CD8-positive, alpha-beta memory T cell (primary cell): ENCODE measurements around the gene B3GALNT2. TPM values are rescaled to one million over a fixed set of nuclear protein-coding genes. Genes with fewer than 3 reads are reported as not detected.
A peak's percentile ranks its signal among the peaks of the same experiment; 100 is the strongest.
"Not testable (repeated sequence)": the region's sequence is repeated elsewhere in the genome, so short reads cannot be mapped to it uniquely, and the experiment has no call there.

ENCODE experiments used
- CTCF ChIA-PET: fragments of 350-600 bp; sonication (Branson Sonifier 250); formaldehyde crosslinking; loops from one replicate; lab custom pipeline; 2021; ENCODE audit warnings: antibody characterized with exemption; lab: Charles Lee
- POLR2A ChIA-PET: fragments of 350-600 bp; sonication (Branson Sonifier 250); formaldehyde crosslinking; loops from one replicate; lab custom pipeline; 2021; ENCODE audit warnings: antibody characterized with exemption; lab: Charles Lee
- DNase-seq, 5 donors: peaks; one replicate each; pipeline versions ENCODE4 v3.0.0 to v3.0.0-alpha.2; 2020 to 2022; ENCODE audit warnings: mixed read lengths in 1 of 5
- H3K27ac ChIP-seq: one replicate; pipeline ENCODE4 v1.7.0; 2013; ENCODE audit warnings: low read depth, mild to moderate bottlenecking, low read length, moderate library complexity
- H3K27me3 ChIP-seq: 2 replicates; pipeline ENCODE4 v1.7.0; 2013; ENCODE audit warnings: low read length, mild to moderate bottlenecking; ENCODE audit not compliant: insufficient read depth, poor library complexity, severe bottlenecking
- H3K36me3 ChIP-seq: 2 replicates; pipeline ENCODE4 v1.7.0; 2013; ENCODE audit warnings: mild to moderate bottlenecking, low read length, moderate library complexity; ENCODE audit not compliant: insufficient read depth
- H3K4me1 ChIP-seq: 2 replicates; pipeline ENCODE4 v1.7.0; 2013; ENCODE audit warnings: mild to moderate bottlenecking, low read length, moderate library complexity; ENCODE audit not compliant: insufficient read depth
- H3K4me3 ChIP-seq: 2 replicates; pipeline ENCODE4 v1.7.0; 2013; ENCODE audit warnings: mild to moderate bottlenecking, low read length
- H3K9me3 ChIP-seq: 2 replicates; pipeline ENCODE4 v1.7.0; 2013; ENCODE audit warnings: mild to moderate bottlenecking, low read length
- H3K27ac Mint-ChIP-seq, 8 donors: one replicate each; pipeline ENCODE4 v1.8.0; 2020 to 2021; ENCODE audit warnings: mixed read lengths in 8 of 8, mild to moderate bottlenecking in 6 of 8, inconsistent platforms in 3 of 8, moderate library complexity in 3 of 8
- H3K27me3 Mint-ChIP-seq, 2 donors: one replicate each; pipeline ENCODE4 v1.8.0; 2020 to 2021; ENCODE audit warnings: mixed read lengths in 2 of 2, mild to moderate bottlenecking in 1 of 2, moderate library complexity in 1 of 2
- H3K36me3 Mint-ChIP-seq, 3 donors: one replicate each; pipeline ENCODE4 v1.8.0; 2020 to 2021; ENCODE audit warnings: mixed read lengths in 3 of 3, inconsistent platforms in 1 of 3, mild to moderate bottlenecking in 1 of 3
- H3K4me1 Mint-ChIP-seq, 3 donors: one replicate each; pipeline ENCODE4 v1.8.0; 2020 to 2021; ENCODE audit warnings: mixed read lengths in 3 of 3, inconsistent platforms in 1 of 3, mild to moderate bottlenecking in 1 of 3
- H3K4me3 Mint-ChIP-seq, 7 donors: one replicate each; pipeline ENCODE4 v1.8.0; 2020 to 2021; ENCODE audit warnings: mixed read lengths in 7 of 7, mild to moderate bottlenecking in 6 of 7, moderate library complexity in 4 of 7, inconsistent platforms in 2 of 7
- H3K9me3 Mint-ChIP-seq, 5 donors: one replicate each; pipeline ENCODE4 v1.8.0; 2020 to 2022; ENCODE audit warnings: mixed read lengths in 5 of 5, mild to moderate bottlenecking in 3 of 5, moderate library complexity in 2 of 5, inconsistent platforms in 1 of 5
- polyA plus RNA-seq: library from polyadenylated mRNA; unstranded; fragments of 300-500 nt; fragmentation: Illumina TruSeq; gene quantifications from one replicate; pipeline ENCODE4 v1.2.3, GENCODE V29; 2021
- total RNA-seq, 2 experiments: library from RNA; stranded (reverse); gene quantifications; one replicate each; pipeline ENCODE4 v1.2.3, GENCODE V29; 2021

B3GALNT2 gene
- 10 to 100 TPM; 14.4 to 15.6 TPM for total RNA-seq
- 5.0 TPM for polyA plus RNA-seq

GRCh38 chr1:235504122-235504493 lies at the start of gene B3GALNT2:
TSS of gene B3GALNT2 (minus strand) at chr1:235504452. CDS start at chr1:235504252, 200 bp downstream.
- no peaks in the 10 kb centered on the region for H3K9me3 ChIP-seq
- ChIA-PET POLR2A (interaction anchor here (0.6 to 1.9 kb wide), 4 partner anchors 137 to 893 kb away, joined by 3 to 6 read pairs (median 4); no protein-coding TSS in a partner anchor), CTCF (interaction anchor here (0.6 to 3.1 kb wide), 24 partner anchors 10 to 498 kb away, joined by 3 to 19 read pairs (median 3); no protein-coding TSS in a partner anchor)
- no peaks in the 10 kb centered on the region for H3K27me3 ChIP-seq
- Mint-ChIP-seq H3K4me3 (peak within 1 kb of the TSS; percentile 78 to 98 (median 96)), H3K9me3 (no peaks in the 10 kb centered on the region), H3K27ac (peak within 1 kb of the TSS; percentile 93 to 99 (median 98)), H3K36me3 (peaks cover 0 to 12% (median 0%) of the 10 kb centered on the region in 3 donors), H3K4me1 (peaks cover 14 to 29% (median 29%) of the 10 kb centered on the region in 3 donors), H3K27me3 (peaks cover 0 to 8% of the 10 kb centered on the region in 2 donors)
- DNase-seq: no peak
- peaks cover 4% of the 10 kb centered on the region for H3K4me1 ChIP-seq
- peak within 1 kb of the TSS; percentile 95 for H3K27ac ChIP-seq
- H3K4me3 ChIP-seq: peak within 1 kb of the TSS; percentile 95
- no peaks in the 10 kb centered on the region for H3K36me3 ChIP-seq

DNA sequence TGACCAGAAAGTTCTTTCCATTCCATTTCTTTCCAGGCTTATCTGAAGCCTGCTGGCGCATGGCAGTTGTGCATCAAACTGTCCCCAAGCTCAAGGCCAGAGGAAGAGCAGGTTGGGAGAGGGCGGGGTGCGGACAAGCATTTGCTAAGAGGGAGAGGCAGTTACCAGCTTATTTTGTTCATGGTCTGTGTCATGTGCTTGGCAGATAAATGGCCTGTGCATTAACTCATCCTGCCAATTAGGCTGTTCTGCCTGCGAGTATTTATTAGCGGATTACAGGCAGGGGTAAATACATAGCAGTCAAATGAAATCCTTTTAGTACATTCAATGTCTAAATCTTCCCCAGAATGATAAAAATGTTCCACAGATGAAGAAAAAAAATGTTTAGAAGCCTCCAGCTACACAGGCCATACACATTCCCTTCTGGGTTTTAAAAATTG lies 48.9 kb upstream of the B3GALNT2 start:
- Mint-ChIP-seq H3K27me3 (peaks cover 0 to 5% of the 10 kb centered on the region in 2 donors), H3K4me1 (no peaks in the 10 kb centered on the region), H3K9me3 (peaks cover 0 to 2% (median 0%) of the 10 kb centered on the region in 5 donors), H3K36me3 (no peaks in the 10 kb centered on the region), H3K27ac (no peak overlapping the region), H3K4me3 (no peak overlapping the region)
- CTCF ChIA-PET: no interaction called here
- H3K27me3 ChIP-seq: peaks cover 3% of the 10 kb centered on the region
- POLR2A ChIA-PET: interaction anchor here (0.5 kb wide), 1 partner anchor 81 kb away, joined by 3 read pairs; no protein-coding TSS in a partner anchor
- no peaks in the 10 kb centered on the region for H3K9me3 ChIP-seq
- DNase-seq: no peak
- H3K27ac ChIP-seq: no peak overlapping the region
- no peak overlapping the region for H3K4me3 ChIP-seq
- no peaks in the 10 kb centered on the region for H3K36me3 ChIP-seq
- no peaks in the 10 kb centered on the region for H3K4me1 ChIP-seq

DNA sequence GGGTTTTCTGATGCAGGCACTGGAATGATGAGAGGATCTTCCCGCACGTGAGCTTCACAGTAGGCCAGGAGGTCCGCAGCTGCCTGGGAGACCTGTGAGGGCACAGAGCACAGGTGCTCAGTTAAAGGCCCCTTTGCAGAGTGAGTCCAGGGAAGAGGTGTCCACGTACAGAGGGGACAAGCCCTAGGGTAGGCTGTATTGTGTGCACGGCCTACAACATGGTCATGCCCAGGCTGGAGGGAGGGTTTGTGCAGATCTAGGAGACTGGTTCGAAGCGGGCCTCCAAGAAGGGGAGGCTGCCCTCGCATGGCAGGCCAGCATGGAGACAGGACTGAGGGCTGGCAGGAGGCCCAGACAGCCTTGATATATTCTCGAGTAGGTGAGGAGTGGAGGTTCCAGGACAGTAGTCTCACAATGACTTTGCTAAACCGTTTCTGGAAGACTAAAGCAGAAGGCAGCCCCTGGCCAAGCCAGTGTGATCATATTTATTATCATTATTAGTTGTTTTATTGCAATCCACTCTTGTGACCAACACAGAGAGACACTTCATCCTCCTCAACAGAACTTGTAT lies 48.0 kb upstream of the B3GALNT2 start:
- no peak for DNase-seq
- peaks cover 4 to 9% of the 10 kb centered on the region in 2 donors for H3K27me3 Mint-ChIP-seq
- H3K9me3 ChIP-seq: no peaks in the 10 kb centered on the region
- POLR2A ChIA-PET: no interaction called here
- CTCF ChIA-PET: no interaction called here
- no peaks in the 10 kb centered on the region for H3K36me3 ChIP-seq
- H3K27ac Mint-ChIP-seq: no peak overlapping the region
- no peak overlapping the region for H3K27ac ChIP-seq
- peaks cover 3% of the 10 kb centered on the region for H3K27me3 ChIP-seq
- no peak overlapping the region for H3K4me3 Mint-ChIP-seq
- no peaks in the 10 kb centered on the region for H3K4me1 ChIP-seq
- peaks cover 0 to 2% (median 0%) of the 10 kb centered on the region in 5 donors for H3K9me3 Mint-ChIP-seq
- no peaks in the 10 kb centered on the region for H3K4me1 Mint-ChIP-seq
- no peak overlapping the region for H3K4me3 ChIP-seq
- no peaks in the 10 kb centered on the region for H3K36me3 Mint-ChIP-seq

DNA sequence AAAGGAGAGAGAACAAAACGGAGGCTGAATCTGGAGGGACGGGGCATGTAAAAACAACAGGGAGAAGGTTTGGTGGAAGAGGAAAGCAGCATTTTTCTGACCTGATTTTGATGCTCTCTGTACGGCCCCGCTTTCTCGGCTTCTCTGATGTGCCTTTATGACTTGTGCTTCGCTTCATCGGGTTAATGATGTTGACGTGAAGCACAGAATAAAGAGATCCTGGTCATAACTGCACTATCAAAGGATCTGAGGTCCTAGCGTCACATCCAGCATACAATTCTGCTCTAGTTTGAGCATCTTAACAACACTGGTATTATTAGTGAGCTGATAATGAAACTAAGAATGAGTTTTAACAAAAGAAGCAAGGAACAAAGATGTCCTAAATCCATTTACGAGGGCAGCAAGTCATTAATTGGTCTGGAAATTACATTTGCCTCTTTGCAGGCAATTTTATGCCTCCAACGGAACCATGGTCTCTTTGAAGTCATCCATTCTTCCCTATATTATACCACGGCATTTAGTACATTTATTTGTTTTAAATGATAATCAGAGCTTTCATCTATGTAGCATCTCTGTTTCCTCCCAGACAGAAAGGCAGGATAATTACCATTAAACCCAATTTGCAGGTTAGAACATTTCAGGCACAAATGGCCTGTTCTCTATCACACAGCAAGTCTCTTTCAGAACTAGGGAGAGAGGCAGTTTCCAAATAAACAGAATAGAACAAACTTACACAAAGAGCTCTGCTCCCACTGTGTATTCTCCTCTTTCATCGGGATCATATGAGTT lies 45.3 kb upstream of the B3GALNT2 start:
- H3K4me1 ChIP-seq: no peaks in the 10 kb centered on the region
- Mint-ChIP-seq H3K4me3 (no peak overlapping the region), H3K9me3 (peaks cover 0 to 2% (median 0%) of the 10 kb centered on the region in 5 donors), H3K27ac (no peak overlapping the region), H3K36me3 (no peaks in the 10 kb centered on the region), H3K4me1 (no peaks in the 10 kb centered on the region), H3K27me3 (peaks cover 4 to 14% of the 10 kb centered on the region in 2 donors)
- no peak overlapping the region for H3K27ac ChIP-seq
- peaks cover 3% of the 10 kb centered on the region for H3K27me3 ChIP-seq
- POLR2A ChIA-PET: no interaction called here
- no peak for DNase-seq
- H3K9me3 ChIP-seq: no peaks in the 10 kb centered on the region
- no peak overlapping the region for H3K4me3 ChIP-seq
- CTCF ChIA-PET: no interaction called here
- no peaks in the 10 kb centered on the region for H3K36me3 ChIP-seq

- H3K36me3 ChIP-seq, CTCF ChIA-PET, DNase-seq, H3K9me3 ChIP-seq, H3K4me1 Mint-ChIP-seq, H3K27ac ChIP-seq, H3K27me3 ChIP-seq, H3K4me1 ChIP-seq, H3K36me3 Mint-ChIP-seq, H3K9me3 Mint-ChIP-seq, H3K4me3 Mint-ChIP-seq, H3K27ac Mint-ChIP-seq, POLR2A ChIA-PET, H3K4me3 ChIP-seq: not testable (repeated sequence)
- peaks cover 4 to 18% of the 10 kb centered on the region in 2 donors for H3K27me3 Mint-ChIP-seq
Measured at GRCh38 chr1:235546369-235547155, 42.3 kb upstream of the B3GALNT2 start.

- Mint-ChIP-seq H3K4me3 (no peak overlapping the region), H3K27me3 (peaks cover 4 to 18% of the 10 kb centered on the region in 2 donors), H3K9me3 (no peaks in the 10 kb centered on the region), H3K27ac (peak overlapping the region in 1 of 8 donors; percentile 32), H3K4me1 (no peaks in the 10 kb centered on the region), H3K36me3 (no peaks in the 10 kb centered on the region)
- ChIA-PET CTCF (no interaction called here), POLR2A (no interaction called here)
- Histone ChIP-seq H3K4me1 (no peaks in the 10 kb centered on the region), H3K36me3 (no peaks in the 10 kb centered on the region), H3K27me3 (no peaks in the 10 kb centered on the region), H3K9me3 (no peaks in the 10 kb centered on the region), H3K27ac (no peak overlapping the region), H3K4me3 (no peak overlapping the region)
- no peak for DNase-seq
Measured at GRCh38 chr1:235545292-235545930, 41.2 kb upstream of the B3GALNT2 start.

DNA sequence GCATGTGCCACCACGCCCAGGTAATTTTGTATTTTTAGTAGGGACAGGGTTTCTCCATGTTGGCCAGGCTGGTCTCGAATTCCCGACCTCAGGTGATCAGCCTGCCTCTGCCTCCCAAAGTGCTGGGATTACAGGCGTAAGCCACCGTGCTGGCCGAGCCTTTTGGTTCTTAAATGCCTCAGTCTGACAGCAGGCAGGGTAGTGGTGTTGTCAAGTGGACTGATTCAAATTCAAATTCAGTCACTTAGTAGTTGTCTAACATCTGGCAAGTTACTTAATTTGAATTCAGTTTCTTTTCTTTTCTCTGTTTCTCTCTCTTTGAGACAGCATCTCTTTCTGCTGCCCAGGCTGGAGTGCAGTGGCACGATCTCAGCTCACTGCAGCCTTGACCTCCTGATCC lies 38.6 kb upstream of the B3GALNT2 start:
- H3K27me3 ChIP-seq, H3K4me1 ChIP-seq, H3K27ac Mint-ChIP-seq, POLR2A ChIA-PET, H3K4me3 Mint-ChIP-seq, H3K36me3 ChIP-seq, DNase-seq, H3K9me3 Mint-ChIP-seq, H3K27ac ChIP-seq, H3K4me3 ChIP-seq, H3K4me1 Mint-ChIP-seq, CTCF ChIA-PET, H3K9me3 ChIP-seq, H3K36me3 Mint-ChIP-seq: not testable (repeated sequence)
- peaks cover under 1 to 10% of the 10 kb centered on the region in 2 donors for H3K27me3 Mint-ChIP-seq
